Stimulated activated CD8-positive, alpha-beta memory T cell treated with anti-CD3 and anti-CD28 coated beads, Interleukin-7, amount 100 ng/mL, for 4 hours (primary cell): ENCODE measurements around the gene ANKRD11.
"Not testable (repeated sequence)": the region's sequence is repeated elsewhere in the genome, so short reads cannot be mapped to it uniquely, and the experiment has no call there.

Experiments used
- DNase-seq, 2 donors: peaks; one replicate each; pipeline ENCODE4 v3.0.0-alpha.2; 2020; ENCODE audit warnings: low read depth in 2 of 2

Gene ANKRD11

GRCh38 chr16:89314854-89315253 lies 175.5 kb downstream of the ANKRD11 start:
- DNase-seq = no peak

- peak in 1 of 2 donors; percentile 27 for DNase-seq
Measured at GRCh38 chr16:89314357-89314756, 176.0 kb downstream of the ANKRD11 start.

- no peak for DNase-seq
Measured at GRCh38 chr16:89313583-89313982, 176.8 kb downstream of the ANKRD11 start.

- DNase-seq = no peak
Measured at GRCh38 chr16:89312598-89313299, 177.6 kb downstream of the ANKRD11 start.

GRCh38 chr16:89312194-89312593 lies 178.2 kb downstream of the ANKRD11 start:
- no peak for DNase-seq

GRCh38 chr16:89311636-89312035 lies 178.7 kb downstream of the ANKRD11 start:
- DNase-seq = no peak

GRCh38 chr16:89309438-89310122 lies 180.8 kb downstream of the ANKRD11 start:
- DNase-seq = no peak

GRCh38 chr16:89308391-89309333 lies 181.7 kb downstream of the ANKRD11 start:
- no peak for DNase-seq

GRCh38 chr16:89307421-89307805 lies 182.9 kb downstream of the ANKRD11 start:
- no peak for DNase-seq

- DNase-seq = not testable (repeated sequence)
Measured at GRCh38 chr16:89306457-89307420, 183.6 kb downstream of the ANKRD11 start.

GRCh38 chr16:89304941-89305705 lies 185.2 kb downstream of the ANKRD11 start:
- no peak for DNase-seq

GRCh38 chr16:89304181-89304851 lies 186.0 kb downstream of the ANKRD11 start:
- DNase-seq = no peak

GRCh38 chr16:89303617-89304016 lies 186.7 kb downstream of the ANKRD11 start:
- no peak for DNase-seq

GRCh38 chr16:89300976-89301360 lies 189.4 kb downstream of the ANKRD11 start:
- no peak for DNase-seq

- no peak for DNase-seq
Measured at GRCh38 chr16:89300311-89300975, 189.9 kb downstream of the ANKRD11 start.

GRCh38 chr16:89299357-89300111 lies 190.8 kb downstream of the ANKRD11 start:
- not testable (repeated sequence) for DNase-seq

GRCh38 chr16:89298623-89299225 lies 191.6 kb downstream of the ANKRD11 start:
- no peak for DNase-seq

- no peak for DNase-seq
Measured at GRCh38 chr16:89297910-89298545, 192.3 kb downstream of the ANKRD11 start.
